IPS DF 19.7 (cell line): ENCODE data around the gene UGT1A8.

ENCODE experiments used
- DNase-seq: peaks from one replicate; pipeline ENCODE4 v3.0.0-alpha.2; 2013; ENCODE audit warnings: low read depth, low spot score

UGT1A8 gene

GRCh38 chr2:233799716-233800115, 182.3 kb downstream of the UGT1A8 start:
- DNase-seq: no peak

DNA sequence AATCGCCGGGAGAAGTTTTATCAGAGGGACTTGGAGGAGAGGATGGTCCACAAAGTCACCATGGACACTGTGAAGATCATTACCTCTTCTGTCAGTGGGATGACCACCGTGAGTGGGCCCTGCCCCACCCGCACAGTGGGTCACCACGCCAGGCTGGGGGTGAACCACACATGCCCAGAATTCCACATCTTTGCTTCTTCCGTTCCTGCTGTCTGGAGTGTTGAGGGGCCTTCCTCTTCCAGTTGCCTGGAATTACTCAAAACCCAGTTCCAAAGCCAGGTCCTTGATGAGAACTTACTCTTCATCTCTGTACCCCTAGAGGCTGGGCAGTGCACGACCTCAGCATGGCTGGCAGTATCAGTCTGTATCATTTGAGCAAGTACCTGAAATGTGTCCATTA, 182.8 kb downstream of the UGT1A8 start:
- DNase-seq: no peak

DNA sequence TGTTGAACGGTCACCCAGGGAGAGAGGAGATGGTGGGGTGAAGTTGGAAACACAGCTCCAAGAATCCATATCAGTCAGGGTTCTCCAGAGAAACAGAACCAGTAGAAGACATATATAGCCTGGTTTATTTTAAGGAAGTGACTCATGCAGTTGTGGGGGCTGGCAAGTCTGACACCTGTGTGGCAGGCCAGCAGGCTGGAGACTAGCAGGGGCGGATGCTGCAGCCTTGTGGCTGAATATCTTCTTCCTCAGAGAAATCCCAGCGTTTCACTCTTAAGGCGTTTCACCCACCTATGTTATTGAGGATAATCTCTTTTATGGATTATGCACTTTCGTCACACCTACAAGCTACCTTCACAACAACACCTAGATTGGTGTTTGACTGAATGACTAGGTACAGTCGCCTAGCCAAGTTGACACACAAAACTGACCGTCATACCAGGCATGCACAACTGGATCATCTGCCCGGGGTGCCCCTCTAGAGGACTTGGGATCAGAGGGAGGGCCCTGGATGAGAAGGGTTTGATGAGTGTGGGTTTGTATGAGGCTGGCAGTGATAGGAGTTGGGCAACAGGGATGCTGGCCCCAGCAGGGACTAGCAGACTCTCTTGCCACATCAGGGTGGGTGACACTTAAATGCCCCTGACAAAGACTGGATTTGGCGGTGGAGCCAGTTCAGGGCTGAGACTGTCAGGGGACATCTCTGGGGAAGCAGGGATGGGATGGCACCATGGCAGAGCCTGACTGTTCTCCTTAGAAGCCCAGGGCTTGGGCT, 184.1 kb downstream of the UGT1A8 start:
- DNase-seq: no peak

GRCh38 chr2:233802132-233802815, 184.8 kb downstream of the UGT1A8 start:
- no peak for DNase-seq

DNA sequence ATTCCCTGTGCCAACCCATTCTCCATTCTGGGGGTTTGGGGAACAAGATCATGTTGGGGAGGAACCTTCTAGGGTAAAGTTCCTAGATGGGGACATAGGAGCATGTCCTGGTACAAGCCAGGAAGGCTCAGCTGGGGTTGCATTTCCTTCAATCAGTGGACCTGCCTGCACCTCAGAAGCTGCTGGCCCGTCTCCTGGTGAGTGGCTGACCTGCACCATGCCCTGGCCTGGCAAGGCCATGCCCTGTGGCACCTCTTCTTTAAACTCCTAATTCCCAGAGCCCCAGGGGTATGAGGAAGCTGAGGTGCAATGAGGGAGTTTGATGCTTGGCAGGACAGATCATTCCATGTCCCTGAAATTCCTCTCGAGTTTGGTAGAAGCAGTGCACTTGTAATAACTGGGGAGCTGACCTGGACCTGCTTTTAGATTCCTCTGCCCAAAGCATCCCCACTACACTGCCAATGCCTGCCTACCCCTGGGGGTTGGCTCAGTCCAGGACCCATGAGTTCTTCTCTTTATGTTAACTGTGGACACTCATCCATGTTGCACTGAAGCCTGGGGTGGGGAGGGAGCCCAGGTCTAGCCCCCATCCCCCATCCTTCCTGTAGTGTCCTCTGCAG, 186.0 kb downstream of the UGT1A8 start:
- no peak for DNase-seq

- no peak for DNase-seq
Observed at GRCh38 chr2:233803994-233804393, 186.6 kb downstream of the UGT1A8 start.

GRCh38 chr2:233807215-233807865, 189.9 kb downstream of the UGT1A8 start:
- no peak for DNase-seq

GRCh38 chr2:233807966-233808935, 190.8 kb downstream of the UGT1A8 start:
- no peak for DNase-seq

GRCh38 chr2:233810385-233810784, 193.0 kb downstream of the UGT1A8 start:
- DNase-seq: no peak

GRCh38 chr2:233811087-233811486, 193.7 kb downstream of the UGT1A8 start:
- no peak for DNase-seq

DNA sequence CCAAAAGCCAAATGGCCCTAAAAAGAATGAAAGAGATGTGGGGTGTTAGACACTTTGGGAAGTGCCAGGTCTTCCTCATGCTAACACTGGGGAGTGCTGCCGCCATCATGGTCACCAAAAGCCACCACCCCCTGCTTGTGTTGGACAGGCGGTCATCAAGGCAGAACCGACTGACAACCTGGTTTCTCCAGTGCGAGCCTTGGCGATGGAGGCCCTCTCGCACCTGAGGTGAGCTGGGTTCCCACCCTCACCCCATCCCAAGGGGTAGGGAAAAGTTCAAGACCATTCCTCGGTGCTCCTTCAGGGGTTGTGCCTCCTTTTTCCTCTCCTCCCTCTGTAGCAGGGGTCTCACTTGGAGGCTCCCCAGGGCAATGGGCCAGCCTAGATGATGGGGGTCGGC, 194.3 kb downstream of the UGT1A8 start:
- DNase-seq: no peak

DNA sequence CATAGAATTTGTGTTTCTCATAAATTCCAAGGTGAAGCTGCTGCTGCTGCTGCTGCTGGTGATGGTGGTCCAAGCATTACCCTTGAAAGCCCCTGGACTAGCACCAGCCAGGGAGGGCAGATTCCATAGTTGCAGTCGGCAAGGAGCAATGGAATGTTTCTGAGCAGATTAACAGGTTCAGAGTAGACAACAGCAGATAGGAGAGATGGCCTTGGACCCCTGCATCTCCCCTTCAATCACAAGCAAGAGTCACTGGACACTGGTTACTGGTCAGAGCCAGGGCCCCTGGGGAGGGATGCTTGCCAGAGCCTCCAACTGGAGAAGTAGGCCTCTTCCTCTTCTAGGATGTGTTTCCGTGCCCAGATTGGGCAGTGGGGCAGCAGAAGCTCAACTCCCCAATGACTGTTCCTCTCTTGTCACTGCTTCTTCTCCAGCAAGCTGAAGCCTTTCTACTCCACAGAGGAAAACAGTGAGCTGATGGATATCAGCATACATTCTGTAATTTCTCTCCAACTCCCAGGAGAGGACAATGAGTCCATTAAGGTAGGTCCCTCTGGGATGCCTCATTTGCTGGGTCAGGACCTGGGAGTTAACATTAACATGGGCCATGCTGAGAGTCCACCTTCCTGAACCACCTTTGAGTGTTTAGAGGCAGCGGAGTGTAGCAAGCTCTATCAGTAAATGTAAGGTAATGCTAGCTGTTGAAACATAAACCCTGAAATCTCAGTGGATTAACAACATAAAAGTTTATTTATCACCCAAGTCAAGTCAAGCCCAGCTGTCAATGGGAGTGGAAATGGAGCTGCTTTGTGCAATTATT, 196.0 kb downstream of the UGT1A8 start:
- no peak for DNase-seq

- no peak for DNase-seq
Observed at GRCh38 chr2:233814056-233814835, 196.8 kb downstream of the UGT1A8 start.

DNA sequence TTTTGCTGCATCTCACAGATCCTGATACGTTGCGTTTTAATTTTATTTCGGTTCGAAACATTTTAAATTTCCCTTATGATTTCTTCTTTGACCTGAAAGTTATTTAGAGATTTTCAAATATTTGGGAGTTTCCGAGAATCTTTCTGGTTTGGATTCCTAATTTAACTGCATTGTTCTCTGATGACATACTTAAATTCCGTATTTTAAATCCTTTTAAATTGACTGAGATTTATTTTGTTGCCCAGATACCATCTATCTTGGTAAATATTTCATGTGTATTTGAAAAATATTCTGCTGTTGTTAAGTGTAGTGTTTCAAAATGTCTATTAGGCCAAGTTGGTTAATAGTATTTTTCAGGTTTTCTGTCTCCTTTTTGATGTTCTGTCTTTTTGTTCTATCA, 198.4 kb downstream of the UGT1A8 start:
- DNase-seq: no peak

DNA sequence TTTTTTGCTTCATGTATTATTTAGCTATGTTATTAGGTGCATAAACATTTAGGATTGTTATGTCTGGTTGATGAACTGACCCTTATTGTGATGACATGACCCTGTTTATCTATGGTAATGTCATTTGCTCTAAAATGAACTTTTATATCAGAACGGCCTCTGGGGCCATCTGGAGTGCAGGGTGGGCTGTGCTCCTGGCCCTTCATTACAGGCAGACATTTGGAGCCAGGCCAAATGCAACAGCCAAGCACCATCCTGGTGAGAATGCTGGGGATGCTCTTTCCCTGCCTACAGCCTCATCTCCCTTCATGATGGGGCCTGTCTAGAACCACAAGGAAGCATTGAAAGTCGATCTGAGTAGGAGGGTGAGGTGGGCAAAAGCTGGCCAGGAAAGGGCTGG, 198.9 kb downstream of the UGT1A8 start:
- DNase-seq: no peak

GRCh38 chr2:233816771-233817170, 199.3 kb downstream of the UGT1A8 start:
- no peak for DNase-seq

- no peak for DNase-seq
Observed at GRCh38 chr2:233817361-233817911, 200.0 kb downstream of the UGT1A8 start.

- no peak for DNase-seq
Observed at GRCh38 chr2:233817995-233818638, 200.7 kb downstream of the UGT1A8 start.
